Psoas muscle (tissue), 8 donors: Measurements from ENCODE around the gene CD79B. TPM values are rescaled to one million over a fixed set of nuclear protein-coding genes. Genes with fewer than 3 reads are reported as not detected.

Source experiments
- ATAC-seq, 4 donors: fragments of 200-7000 bp; cut with Tn5 transposase; one replicate each; pipeline ENCODE4 v1.9.1; 2020; ENCODE audit warnings: moderate library complexity in 3 of 4, mild to moderate bottlenecking in 2 of 4
- DNase-seq, 2 donors: peaks; one replicate each; pipeline ENCODE4 v3.0.0-alpha.2; 2020
- H3K27ac ChIP-seq: fragments of 200-600 bp; one replicate; pipeline ENCODE4 v1.8.0; 2022
- H3K27me3 ChIP-seq, 3 donors: fragments of 200-600 bp in 1 of 3; one replicate each; pipeline versions ENCODE4 v1.6.1 to v1.8.0; 2013 to 2022; ENCODE audit warnings: low read length in 2 of 3, mild to moderate bottlenecking in 2 of 3, moderate library complexity in 1 of 3; ENCODE audit not compliant: insufficient read depth in 3 of 3
- H3K36me3 ChIP-seq, 2 donors: fragments of 200-600 bp in 1 of 2; one replicate each; pipeline versions ENCODE4 v1.6.1 to v1.8.0; 2013 to 2022; ENCODE audit warnings: low read depth in 1 of 2, mild to moderate bottlenecking in 1 of 2, moderate library complexity in 1 of 2; ENCODE audit not compliant: insufficient read depth in 1 of 2
- H3K4me1 ChIP-seq: fragments of 200-600 bp; one replicate; pipeline ENCODE4 v1.8.0; 2022
- H3K4me3 ChIP-seq: fragments of 200-600 bp; one replicate; pipeline ENCODE4 v1.8.0; 2022; ENCODE audit warnings: mild to moderate bottlenecking
- H3K9me3 ChIP-seq: fragments of 200-600 bp; one replicate; pipeline ENCODE4 v1.8.0; 2022
- WGBS, 3 donors: extraction: QIAGEN DNeasy Blood & Tissue Kit; methylation state at CpG; one replicate each; pipeline versions ENCODE4 v1.1.6 to v1.1.7; 2013; 5-methylcytosine and 5-hydroxymethylcytosine counted together
- intact Hi-C, 2 donors: fragments of 100-400 bp; cut with DNase I; formaldehyde crosslinking; loops; one replicate each; pipeline versions ENCODE4 v1.11.0 to v1.14.2; 2022
- polyA plus RNA-seq, 3 donors: library from polyadenylated mRNA; stranded (reverse); fragments of 200-250 nt; gene quantifications; one replicate each; pipeline ENCODE4 v1.2.3, GENCODE V29; 2013
- total RNA-seq, 4 donors: library from RNA; stranded (reverse); fragmentation: NEBNext Ultra II Directional in 2 of 4; extraction: Animal tissue kit (Norgen Biotek cat#: 25700) in 2 of 4; gene quantifications; one replicate each; pipeline versions ENCODE4 v1.2.1 to v1.2.4, GENCODE V29; 2021 to 2023
- TF ChIP-seq, protein P1 (sequence below): fragments of 200-600 bp; IDR thresholded peaks from one replicate; pipeline ENCODE4 v1.8.0; 2022; ENCODE audit warnings: antibody characterized with exemption
- donor health status: healthy with polysubstance abuse.
- donor health status: DM: no; HTN: no; CAD: no; lungs with moderate emphysema.
- donor health status: Bipolar disorder and iron deficiency.
- donor health status: healthy.
- donor health status: DM: yes; HTN: yes; CAD: no.
- donor health status: DM: no; HTN: no; CAD: no.
- donor health status: DM: no; HTN: no; CAD: no.
- donor health status: DM: yes; HTN: yes; CAD: no.

CD79B gene
- total and polyA plus RNA-seq, 7 donors, result 1.9 to 5.7 (median 3.7) TPM

DNA sequence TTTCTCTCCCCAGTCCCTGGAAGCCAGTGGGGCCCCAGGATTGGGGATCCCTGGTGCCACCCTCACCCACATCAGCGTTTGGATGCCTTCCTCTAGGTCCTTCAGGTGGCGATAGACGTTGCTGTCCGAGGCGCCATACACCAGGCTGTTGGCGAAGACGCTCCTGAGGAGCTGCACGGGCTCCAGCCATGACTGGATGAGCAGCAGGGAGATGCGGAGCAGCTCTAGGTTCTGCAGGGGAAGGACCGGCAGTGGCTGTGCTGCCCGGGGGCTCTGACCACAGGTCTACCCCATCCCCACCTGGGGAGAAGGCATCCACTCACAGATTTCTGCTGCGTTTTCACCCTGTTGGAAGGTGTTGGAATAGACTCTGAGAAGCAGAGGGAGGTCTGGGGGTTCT, 51.4 kb downstream of the CD79B start:
- H3K9me3 ChIP-seq, result no peaks in the 10 kb centered on the region
- H3K4me1 ChIP-seq, result peaks cover 3% of the 10 kb centered on the region
- H3K27ac ChIP-seq, result no peak overlapping the region
- WGBS, 3 donors, result 83 to 84% (median 84%) methylated on average over 12 of the region's 12 CpGs
- TF ChIP-seq, protein P1, sequence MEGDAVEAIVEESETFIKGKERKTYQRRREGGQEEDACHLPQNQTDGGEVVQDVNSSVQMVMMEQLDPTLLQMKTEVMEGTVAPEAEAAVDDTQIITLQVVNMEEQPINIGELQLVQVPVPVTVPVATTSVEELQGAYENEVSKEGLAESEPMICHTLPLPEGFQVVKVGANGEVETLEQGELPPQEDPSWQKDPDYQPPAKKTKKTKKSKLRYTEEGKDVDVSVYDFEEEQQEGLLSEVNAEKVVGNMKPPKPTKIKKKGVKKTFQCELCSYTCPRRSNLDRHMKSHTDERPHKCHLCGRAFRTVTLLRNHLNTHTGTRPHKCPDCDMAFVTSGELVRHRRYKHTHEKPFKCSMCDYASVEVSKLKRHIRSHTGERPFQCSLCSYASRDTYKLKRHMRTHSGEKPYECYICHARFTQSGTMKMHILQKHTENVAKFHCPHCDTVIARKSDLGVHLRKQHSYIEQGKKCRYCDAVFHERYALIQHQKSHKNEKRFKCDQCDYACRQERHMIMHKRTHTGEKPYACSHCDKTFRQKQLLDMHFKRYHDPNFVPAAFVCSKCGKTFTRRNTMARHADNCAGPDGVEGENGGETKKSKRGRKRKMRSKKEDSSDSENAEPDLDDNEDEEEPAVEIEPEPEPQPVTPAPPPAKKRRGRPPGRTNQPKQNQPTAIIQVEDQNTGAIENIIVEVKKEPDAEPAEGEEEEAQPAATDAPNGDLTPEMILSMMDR, result no peak
- intact Hi-C loops, result no loop called here
- ATAC-seq (no peak), DNase-seq (no peak)
- H3K4me3 ChIP-seq, result no peak overlapping the region
- no peaks in the 10 kb centered on the region for H3K27me3 ChIP-seq
- no peaks in the 10 kb centered on the region for H3K36me3 ChIP-seq

Other genes with a start within 250 kb of the CD79B start
- gene LIMD2, start 232.2 kb downstream of the CD79B start, total RNA-seq, result 1 to 10 TPM; 2.1 to 4.4 (median 2.8) TPM
- gene LIMD2, start 232.2 kb downstream of the CD79B start, polyA plus RNA-seq, result 1 to 10 TPM in 2 of 3 donors, under 1 TPM in 1; 0.95 to 2.7 (median 2.2) TPM
- 10 to 100 TPM in 1 of 4 donors, 1 to 10 TPM in 3; 6.7 to 14.9 (median 8.3) TPM for gene STRADA, start 190.5 kb downstream of the CD79B start, total RNA-seq
- gene STRADA, start 190.5 kb downstream of the CD79B start, polyA plus RNA-seq, result 10 to 100 TPM in 2 of 3 donors, 1 to 10 TPM in 1; 8.8 to 14.6 (median 12.5) TPM
- 100 to 1,000 TPM in 3 of 4 donors, 10 to 100 TPM in 1; 67.4 to 138 (median 114) TPM for gene CCDC47, start 158.7 kb downstream of the CD79B start, total RNA-seq
- gene CCDC47, start 158.7 kb downstream of the CD79B start, polyA plus RNA-seq, result 100 to 1,000 TPM in 2 of 3 donors, 10 to 100 TPM in 1; 61.7 to 137 (median 125) TPM
- gene DDX42, start 158.2 kb downstream of the CD79B start, total RNA-seq, result 10 to 100 TPM; 47.4 to 91.0 (median 73.9) TPM
- gene DDX42, start 158.2 kb downstream of the CD79B start, polyA plus RNA-seq, result 10 to 100 TPM; 46.3 to 56.0 (median 55.8) TPM
- gene PSMC5, start 104.9 kb downstream of the CD79B start, total RNA-seq, result 100 to 1,000 TPM; 147 to 224 (median 176) TPM
- 100 to 1,000 TPM; 269 to 380 (median 341) TPM for gene PSMC5, start 104.9 kb downstream of the CD79B start, polyA plus RNA-seq
- gene FTSJ3, start 104.7 kb downstream of the CD79B start, total RNA-seq, result 10 to 100 TPM; 20.1 to 26.2 (median 24.8) TPM
- 10 to 100 TPM; 14.4 to 41.9 (median 41.0) TPM for gene FTSJ3, start 104.7 kb downstream of the CD79B start, polyA plus RNA-seq
- gene SMARCD2, start 89.6 kb downstream of the CD79B start, total RNA-seq, result 10 to 100 TPM in 3 of 4 donors, 1 to 10 TPM in 1; 9.4 to 26.9 (median 18.4) TPM
- 10 to 100 TPM; 12.1 to 15.4 (median 14.7) TPM for gene SMARCD2, start 89.6 kb downstream of the CD79B start, polyA plus RNA-seq
- gene CSH2, start 58.7 kb downstream of the CD79B start, total RNA-seq, result not detected
- gene CSH2, start 58.7 kb downstream of the CD79B start, polyA plus RNA-seq, result not detected
- gene GH2, start 50.4 kb downstream of the CD79B start, total RNA-seq, result not detected
- not detected for gene GH2, start 50.4 kb downstream of the CD79B start, polyA plus RNA-seq
- not detected for gene CSH1, start 35.8 kb downstream of the CD79B start, total RNA-seq
- gene CSH1, start 35.8 kb downstream of the CD79B start, polyA plus RNA-seq, result not detected
- not detected for gene CSHL1, start 21.1 kb downstream of the CD79B start, total RNA-seq
- gene CSHL1, start 21.1 kb downstream of the CD79B start, polyA plus RNA-seq, result not detected
- not detected for gene GH1, start 13.5 kb downstream of the CD79B start, total RNA-seq
- not detected for gene GH1, start 13.5 kb downstream of the CD79B start, polyA plus RNA-seq
- gene SCN4A, start 40.6 kb upstream of the CD79B start, total RNA-seq, result 100 to 1,000 TPM in 2 of 4 donors, 10 to 100 TPM in 2; 45.9 to 137 (median 98.4) TPM
- gene SCN4A, start 40.6 kb upstream of the CD79B start, polyA plus RNA-seq, result 10 to 100 TPM in 2 of 3 donors, 1 to 10 TPM in 1; 3.8 to 34.9 (median 14.7) TPM
- gene PRR29, start 66.0 kb upstream of the CD79B start, total RNA-seq, result under 1 TPM in 3 of 4 donors, not detected in 1; 0.19 to 0.47 (median 0.25) TPM
- gene PRR29, start 66.0 kb upstream of the CD79B start, polyA plus RNA-seq, result under 1 TPM; 0.09 to 0.13 (median 0.11) TPM
- 10 to 100 TPM; 22.5 to 34.8 (median 26.8) TPM for gene ICAM2, start 88.3 kb upstream of the CD79B start, total RNA-seq
- 10 to 100 TPM; 20.4 to 50.0 (median 34.0) TPM for gene ICAM2, start 88.3 kb upstream of the CD79B start, polyA plus RNA-seq
- gene ERN1, start 197.8 kb upstream of the CD79B start, total RNA-seq, result 10 to 100 TPM; 10.6 to 16.6 (median 14.2) TPM
- gene ERN1, start 197.8 kb upstream of the CD79B start, polyA plus RNA-seq, result 1 to 10 TPM; 2.8 to 7.6 (median 5.4) TPM